K562 (cell line): ENCODE data around the gene CYSRT1. TPM values are rescaled to one million over a fixed set of nuclear protein-coding genes. Genes with fewer than 3 reads are reported as not detected.

Experiments
- DACH1 ChIP-seq: fragments of 450-650 bp; IDR thresholded peaks from 2 replicates; pipeline ENCODE4 v1.6.1; 2018; ENCODE audit not compliant: partially characterized antibody
- EP300 ChIP-seq: IDR thresholded peaks from 2 replicates; pipeline ENCODE4 v1.6.1; 2012; ENCODE audit warnings: low read length, improper control_type of control experiment
- HMGN3 ChIP-seq: IDR thresholded peaks from 2 replicates; pipeline ENCODE4 v1.6.1; 2011; ENCODE audit warnings: borderline replicate concordance, low read depth, mild to moderate bottlenecking, mixed read lengths, low read length; ENCODE audit not compliant: insufficient read length; ENCODE audit errors: extremely low read depth
- HSF4 ChIP-seq: fragments of 250-450 bp; sonication (Bioruptor Pico); IDR thresholded peaks from 2 replicates; pipeline ENCODE4 v2.1.2; 2022; ENCODE audit warnings: mild to moderate bottlenecking, moderate library complexity, borderline replicate concordance
- KLF6 ChIP-seq: fragments of 250-450 bp; sonication (Bioruptor Pico); IDR thresholded peaks from 2 replicates; pipeline ENCODE4 v1.4.0; 2020; ENCODE audit warnings: mild to moderate bottlenecking, moderate library complexity, borderline replicate concordance
- RBFOX2 ChIP-seq: fragments of 200-400 bp; formaldehyde crosslinking; IDR thresholded peaks from 2 replicates; pipeline ENCODE4 v1.6.1; 2017; ENCODE audit warnings: low read depth, mild to moderate bottlenecking, low read length, moderate library complexity
- RNF219 ChIP-seq: fragments of 250-450 bp; sonication (Bioruptor Pico); IDR thresholded peaks from 2 replicates; pipeline ENCODE4 v1.5.0; 2022; ENCODE audit warnings: mild to moderate bottlenecking
- SIN3B ChIP-seq: fragments of 450-650 bp; IDR thresholded peaks from 2 replicates; pipeline ENCODE4 v1.6.1; 2017; ENCODE audit warnings: low read depth, mild to moderate bottlenecking, moderate library complexity
- SP2 ChIP-seq: IDR thresholded peaks from 2 replicates; pipeline ENCODE4 v1.6.1; 2011; ENCODE audit warnings: mild to moderate bottlenecking, low read depth, low read length, moderate library complexity; ENCODE audit not compliant: poor library complexity, severe bottlenecking; ENCODE audit errors: extremely low read depth
- TAF1 ChIP-seq: IDR thresholded peaks from 2 replicates; pipeline ENCODE4 v1.6.1; 2011; ENCODE audit warnings: mild to moderate bottlenecking, low read length, moderate library complexity; ENCODE audit not compliant: insufficient read depth, control insufficient read depth, severe bottlenecking; ENCODE audit errors: extremely low read depth
- TAF7 ChIP-seq: fragments of 450-650 bp; IDR thresholded peaks from 2 replicates; pipeline ENCODE4 v1.6.1; 2016; ENCODE audit warnings: missing genetic modification characterization, missing compliant biosample characterization
- VEZF1 ChIP-seq: fragments of 200-800 bp; sonication (Bioruptor generic); IDR thresholded peaks from 2 replicates; pipeline ENCODE4 v1.6.1; 2017; ENCODE audit warnings: missing genetic modification characterization, missing compliant biosample characterization
- XRCC4 ChIP-seq: IDR thresholded peaks from one replicate; pipeline ENCODE4 v1.6.1; 2011; ENCODE audit not compliant: insufficient read depth, insufficient read length; ENCODE audit errors: extremely low read depth
- ZNF263 ChIP-seq: sonication (generic); formaldehyde crosslinking; IDR thresholded peaks from 2 replicates; pipeline ENCODE4 v1.8.0; 2022; ENCODE audit warnings: mild to moderate bottlenecking, missing genetic modification reagents, borderline replicate concordance
- ZNF507 ChIP-seq: conservative IDR thresholded peaks from 2 replicates; pipeline ENCODE4 v1.6.1; 2017; ENCODE audit warnings: missing genetic modification characterization, missing compliant biosample characterization
- ZNF717 ChIP-seq: fragments of 250-450 bp; sonication (Bioruptor Pico); IDR thresholded peaks from 2 replicates; pipeline ENCODE4 v1.5.0; 2021
- ZNF764 ChIP-seq: fragments of 250-450 bp; sonication (Bioruptor Pico); IDR thresholded peaks from 2 replicates; pipeline ENCODE4 v1.4.0; 2020; ENCODE audit warnings: low read depth, mild to moderate bottlenecking, moderate library complexity
- polyA plus RNA-seq, 8 experiments: library from polyadenylated mRNA; depleted of rRNA in 4 of 8; stranded (reverse) in 5 of 8; unstranded in 3 of 8; fragments of >200 nt; fragmentation: Nextera tagmentation in 2 of 8; fragmentation: Illumina TruSeq in 1 of 8; extraction: Ambion mirVana in 2 of 8; extraction: Trizol in 1 of 8; gene quantifications; 2 replicates each; pipeline versions ENCODE4 v1.2.1 to v1.2.3, GENCODE V29; 2011 to 2014; ENCODE audit warnings: inconsistent platforms in 1 of 8, missing spikeins in 1 of 8
- total RNA-seq, 7 experiments: library from RNA; depleted of rRNA in 6 of 7; stranded (reverse); fragments of >200 nt in 6 of 7; fragmentation: Illumina TruSeq in 2 of 7; extraction: Trizol in 2 of 7; gene quantifications; 2 replicates each; pipeline versions ENCODE4 v1.2.1 to v1.2.3, GENCODE V29; 2011 to 2021; ENCODE audit warnings: low replicate concordance in 1 of 7
- TF ChIP-seq, protein P1 (sequence below): IDR thresholded peaks from 3 replicates; pipeline ENCODE4 v1.6.1; 2011; ENCODE audit warnings: borderline replicate concordance, mild to moderate bottlenecking, moderate library complexity; ENCODE audit not compliant: insufficient read length; ENCODE audit errors: extremely low read depth

The CYSRT1 gene
- total and polyA plus RNA-seq, 9 of the 15 experiments (the other 6 are each of a cell fraction or from before 2014, with no cell fraction given) = 0.04 to 1.4 (median 0.42) TPM; not detected in 3

DNA sequence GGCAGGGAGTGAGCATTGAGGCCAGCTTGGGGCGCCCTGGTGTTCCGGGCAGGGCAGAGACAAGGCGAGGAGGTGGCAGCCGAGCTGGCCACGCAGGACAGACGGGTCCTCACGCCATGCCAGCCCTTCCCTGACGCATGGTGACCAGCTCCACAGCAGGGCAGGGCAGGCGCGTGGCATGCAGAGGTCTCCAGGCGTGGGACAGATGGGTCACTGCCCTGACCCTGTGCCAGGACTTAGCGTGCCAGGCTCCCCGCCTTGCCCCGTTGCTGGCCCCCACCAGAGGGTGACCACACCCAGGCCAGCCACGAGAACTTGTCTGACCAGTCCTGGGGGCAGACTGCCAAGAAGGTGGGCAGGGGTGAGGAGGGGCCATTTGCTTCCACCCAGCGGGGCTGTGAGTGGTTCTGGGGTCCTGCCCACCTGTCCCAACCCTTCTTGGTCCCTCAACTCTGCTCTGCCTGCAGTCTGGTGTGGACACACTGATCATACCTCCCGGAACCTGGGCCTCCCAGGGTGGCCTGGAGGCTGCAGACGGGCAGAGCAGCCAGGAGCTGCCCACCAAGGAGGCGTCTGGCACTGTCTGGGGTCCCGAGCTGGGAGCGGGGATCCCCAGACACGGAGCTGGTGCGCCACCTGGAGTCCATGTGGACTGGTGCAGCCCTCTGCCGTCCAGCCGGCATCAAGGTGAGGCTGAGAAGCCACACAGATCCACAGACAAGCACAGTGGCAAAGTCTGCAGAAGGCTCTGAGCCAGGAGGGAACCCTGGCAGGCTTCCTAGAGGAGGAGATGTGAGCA lies 2.3 kb downstream of the CYSRT1 start, which contains the start of gene RNF224 (continued):
- no peak; the same call in 1 of the 2 replicates for TF ChIP-seq VEZF1 (CRISPR knock-in tag)
- no peak for TF ChIP-seq TAF7
- no peak for TF ChIP-seq EP300
- TF ChIP-seq HMGN3 = peak; percentile 60
- 0 out of 2 replicates have a peak, but pooled peaks have one; percentile 36 for TF ChIP-seq RBFOX2
- no peak for TF ChIP-seq ZNF717 (CRISPR knock-in tag)
- TF ChIP-seq KLF6 = no peak
- no peak for TF ChIP-seq XRCC4
- no peak for TF ChIP-seq RNF219 (CRISPR knock-in tag)
- TF ChIP-seq TAF1 = no peak
- no peak for TF ChIP-seq ZNF764 (CRISPR knock-in tag)
- TF ChIP-seq, protein P1, sequence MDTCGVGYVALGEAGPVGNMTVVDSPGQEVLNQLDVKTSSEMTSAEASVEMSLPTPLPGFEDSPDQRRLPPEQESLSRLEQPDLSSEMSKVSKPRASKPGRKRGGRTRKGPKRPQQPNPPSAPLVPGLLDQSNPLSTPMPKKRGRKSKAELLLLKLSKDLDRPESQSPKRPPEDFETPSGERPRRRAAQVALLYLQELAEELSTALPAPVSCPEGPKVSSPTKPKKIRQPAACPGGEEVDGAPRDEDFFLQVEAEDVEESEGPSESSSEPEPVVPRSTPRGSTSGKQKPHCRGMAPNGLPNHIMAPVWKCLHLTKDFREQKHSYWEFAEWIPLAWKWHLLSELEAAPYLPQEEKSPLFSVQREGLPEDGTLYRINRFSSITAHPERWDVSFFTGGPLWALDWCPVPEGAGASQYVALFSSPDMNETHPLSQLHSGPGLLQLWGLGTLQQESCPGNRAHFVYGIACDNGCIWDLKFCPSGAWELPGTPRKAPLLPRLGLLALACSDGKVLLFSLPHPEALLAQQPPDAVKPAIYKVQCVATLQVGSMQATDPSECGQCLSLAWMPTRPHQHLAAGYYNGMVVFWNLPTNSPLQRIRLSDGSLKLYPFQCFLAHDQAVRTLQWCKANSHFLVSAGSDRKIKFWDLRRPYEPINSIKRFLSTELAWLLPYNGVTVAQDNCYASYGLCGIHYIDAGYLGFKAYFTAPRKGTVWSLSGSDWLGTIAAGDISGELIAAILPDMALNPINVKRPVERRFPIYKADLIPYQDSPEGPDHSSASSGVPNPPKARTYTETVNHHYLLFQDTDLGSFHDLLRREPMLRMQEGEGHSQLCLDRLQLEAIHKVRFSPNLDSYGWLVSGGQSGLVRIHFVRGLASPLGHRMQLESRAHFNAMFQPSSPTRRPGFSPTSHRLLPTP = no peak
- TF ChIP-seq SP2 = no peak
- no peak for TF ChIP-seq ZNF507
- no peak for TF ChIP-seq SIN3B
- TF ChIP-seq DACH1 = peak; percentile 13
- TF ChIP-seq ZNF263 (CRISPR knock-in tag) = peak; percentile 65; the same call in 1 of the 2 replicates
- TF ChIP-seq HSF4 (CRISPR knock-in tag) = no peak
